H9 (cell line): ENCODE measurements around the gene FAM78A. TPM values are rescaled to one million over a fixed set of nuclear protein-coding genes. Genes with fewer than 3 reads are reported as not detected.
A peak's percentile ranks its signal among the peaks of the same experiment; 100 is the strongest.

Source experiments
- DNase-seq: peaks from one replicate; pipeline ENCODE4 v3.0.0-alpha.2; 2017
- H2AFZ ChIP-seq: one replicate; pipeline ENCODE4 v1.6.1; 2013; ENCODE audit warnings: mild to moderate bottlenecking, low read length, control low read depth, moderate library complexity
- H2AK5ac ChIP-seq: 2 replicates; pipeline ENCODE4 v1.6.1; 2013; ENCODE audit warnings: low read length, control low read depth, mixed read lengths; ENCODE audit not compliant: insufficient read length
- H2BK120ac ChIP-seq: one replicate; pipeline ENCODE4 v1.6.1; 2013; ENCODE audit warnings: low read depth, mild to moderate bottlenecking, low read length, control low read depth, inconsistent platforms; ENCODE audit not compliant: poor library complexity, severe bottlenecking
- H2BK12ac ChIP-seq: 2 replicates; pipeline ENCODE4 v1.6.1; 2013; ENCODE audit warnings: low read length, control low read depth, mixed read lengths, low read depth; ENCODE audit not compliant: insufficient read length
- H2BK15ac ChIP-seq: 2 replicates; pipeline ENCODE4 v1.6.1; 2013; ENCODE audit warnings: low read depth, low read length, control low read depth
- H2BK20ac ChIP-seq: one replicate; pipeline ENCODE4 v1.6.1; 2013; ENCODE audit warnings: low read depth, mild to moderate bottlenecking, low read length, control low read depth, inconsistent platforms; ENCODE audit not compliant: poor library complexity, severe bottlenecking
- H2BK5ac ChIP-seq: 2 replicates; pipeline ENCODE4 v1.6.1; 2013; ENCODE audit warnings: low read length, control low read depth, mixed read lengths; ENCODE audit not compliant: insufficient read length
- H3K14ac ChIP-seq: 2 replicates; pipeline ENCODE4 v1.6.1; 2013; ENCODE audit warnings: low read length, control low read depth; ENCODE audit not compliant: insufficient read depth
- H3K18ac ChIP-seq: 2 replicates; pipeline ENCODE4 v1.6.1; 2013; ENCODE audit warnings: low read depth, mild to moderate bottlenecking, mixed read lengths, low read length, control low read depth; ENCODE audit not compliant: insufficient read length
- H3K23ac ChIP-seq: 2 replicates; pipeline ENCODE4 v1.6.1; 2013; ENCODE audit warnings: low read length, control low read depth, mixed read lengths, low read depth; ENCODE audit not compliant: insufficient read length
- H3K23me2 ChIP-seq: 2 replicates; pipeline ENCODE4 v1.6.1; 2013; ENCODE audit warnings: low read depth, mild to moderate bottlenecking, mixed read lengths, low read length, control low read depth; ENCODE audit not compliant: insufficient read length, poor library complexity, severe bottlenecking
- H3K27ac ChIP-seq: 2 replicates; pipeline ENCODE4 v1.5.1; 2013; ENCODE audit warnings: low read length, control low read depth, mixed read lengths, low read depth; ENCODE audit not compliant: insufficient read length
- H3K27me3 ChIP-seq: 2 replicates; pipeline ENCODE4 v1.6.1; 2013; ENCODE audit warnings: low read length, control low read depth, inconsistent platforms; ENCODE audit not compliant: insufficient read depth
- H3K4ac ChIP-seq: 2 replicates; pipeline ENCODE4 v1.6.1; 2013; ENCODE audit warnings: low read depth, mild to moderate bottlenecking, control low read depth, inconsistent platforms, low read length, moderate library complexity
- H3K4me1 ChIP-seq: 2 replicates; pipeline ENCODE4 v1.6.1; 2013; ENCODE audit warnings: low read length, control low read depth, inconsistent platforms; ENCODE audit not compliant: insufficient read depth
- H3K4me2 ChIP-seq: 2 replicates; pipeline ENCODE4 v1.6.1; 2013; ENCODE audit warnings: low read length, control low read depth, mixed read lengths; ENCODE audit not compliant: insufficient read length, insufficient read depth
- H3K56ac ChIP-seq: 2 replicates; pipeline ENCODE4 v1.6.1; 2013; ENCODE audit warnings: low read depth, mild to moderate bottlenecking, mixed read lengths, low read length, control low read depth; ENCODE audit not compliant: insufficient read length
- H3K79me1 ChIP-seq: 2 replicates; pipeline ENCODE4 v1.6.1; 2013; ENCODE audit warnings: low read depth, mild to moderate bottlenecking, moderate library complexity, low read length, control low read depth, inconsistent platforms; ENCODE audit not compliant: insufficient read depth, poor library complexity, severe bottlenecking
- H3K79me2 ChIP-seq: 2 replicates; pipeline ENCODE4 v1.6.1; 2013; ENCODE audit warnings: low read length, control low read depth, inconsistent platforms; ENCODE audit not compliant: insufficient read depth
- H3K9ac ChIP-seq: 2 replicates; pipeline ENCODE4 v1.6.1; 2013; ENCODE audit warnings: low read length, control low read depth, mixed read lengths; ENCODE audit not compliant: insufficient read length; ENCODE audit errors: extremely low read depth
- H3K9me3 ChIP-seq: one replicate; pipeline ENCODE4 v1.6.1; 2013; ENCODE audit warnings: low read depth, low read length, inconsistent platforms; ENCODE audit not compliant: control insufficient read depth
- H3T11ph ChIP-seq: one replicate; pipeline ENCODE4 v1.6.1; 2013; ENCODE audit warnings: mild to moderate bottlenecking, low read length, control low read depth, inconsistent platforms
- H4K20me1 ChIP-seq: one replicate; pipeline ENCODE4 v1.6.1; 2013; ENCODE audit not compliant: control insufficient read depth, insufficient read length, insufficient read depth
- H4K5ac ChIP-seq: 2 replicates; pipeline ENCODE4 v1.6.1; 2013; ENCODE audit warnings: low read depth, mild to moderate bottlenecking, mixed read lengths, low read length, control low read depth; ENCODE audit not compliant: insufficient read length
- H4K8ac ChIP-seq: replicated peaks from 2 replicates; pipeline ENCODE4 v1.6.1; 2013; ENCODE audit warnings: low read length, control low read depth, mixed read lengths, low read depth; ENCODE audit not compliant: insufficient read length
- H4K91ac ChIP-seq: 2 replicates; pipeline ENCODE4 v1.6.1; 2013; ENCODE audit warnings: low read depth, mild to moderate bottlenecking, moderate library complexity, mixed read lengths, low read length, control low read depth; ENCODE audit not compliant: insufficient read length
- H3K27ac Mint-ChIP-seq, 3 experiments: 2 replicates in 2 of 3; 3 replicates in 1 of 3; pipeline ENCODE4 v1.8.0; 2020 to 2021; ENCODE audit warnings: mixed read lengths in 3 of 3, mild to moderate bottlenecking in 1 of 3, moderate library complexity in 1 of 3
- H3K27me3 Mint-ChIP-seq: 2 replicates; pipeline ENCODE4 v1.8.0; 2021; ENCODE audit warnings: low read depth, mild to moderate bottlenecking, moderate library complexity, mixed read lengths
- H3K36me3 Mint-ChIP-seq, 3 experiments: 2 replicates in 2 of 3; 3 replicates in 1 of 3; pipeline ENCODE4 v1.8.0; 2020 to 2021; ENCODE audit warnings: low read depth in 3 of 3, mixed read lengths in 3 of 3; ENCODE audit not compliant: insufficient read depth in 1 of 3
- H3K4me1 Mint-ChIP-seq, 2 experiments: 2 replicates each; pipeline ENCODE4 v1.8.0; 2020; ENCODE audit warnings: mixed read lengths in 2 of 2
- H3K4me3 Mint-ChIP-seq, 2 experiments: 2 replicates in 1 of 2; 3 replicates in 1 of 2; pipeline ENCODE4 v1.8.0; 2020 to 2021; ENCODE audit warnings: mild to moderate bottlenecking in 2 of 2, mixed read lengths in 2 of 2, moderate library complexity in 1 of 2
- H3K9me3 Mint-ChIP-seq, 2 experiments: 2 replicates in 1 of 2; 3 replicates in 1 of 2; pipeline ENCODE4 v1.8.0; 2020; ENCODE audit warnings: mild to moderate bottlenecking in 2 of 2, mixed read lengths in 2 of 2, moderate library complexity in 1 of 2
- WGBS: extraction: QIAGEN DNeasy Blood & Tissue Kit; methylation state at CpG from one replicate; pipeline ENCODE4 v1.1.7; 2013; ENCODE audit warnings: missing lambda C conversion rate, low lambda C conversion rate, mixed read lengths; ENCODE audit not compliant: insufficient read length; ENCODE audit errors: extremely low coverage; 5-methylcytosine and 5-hydroxymethylcytosine counted together
- total RNA-seq: library from RNA; stranded (reverse); gene quantifications from 2 replicates; pipeline ENCODE4 v1.2.1, GENCODE V29; 2021
- TF ChIP-seq, protein P1 (sequence below): fragments of 200-600 bp; sonication (generic); conservative IDR thresholded peaks from 3 replicates; pipeline ENCODE4 v1.8.0; 2021; ENCODE audit warnings: antibody characterized with exemption, mild to moderate bottlenecking

FAM78A gene
- total RNA-seq, 1 experiment from 2014 or later, result 1.9 TPM

DNA sequence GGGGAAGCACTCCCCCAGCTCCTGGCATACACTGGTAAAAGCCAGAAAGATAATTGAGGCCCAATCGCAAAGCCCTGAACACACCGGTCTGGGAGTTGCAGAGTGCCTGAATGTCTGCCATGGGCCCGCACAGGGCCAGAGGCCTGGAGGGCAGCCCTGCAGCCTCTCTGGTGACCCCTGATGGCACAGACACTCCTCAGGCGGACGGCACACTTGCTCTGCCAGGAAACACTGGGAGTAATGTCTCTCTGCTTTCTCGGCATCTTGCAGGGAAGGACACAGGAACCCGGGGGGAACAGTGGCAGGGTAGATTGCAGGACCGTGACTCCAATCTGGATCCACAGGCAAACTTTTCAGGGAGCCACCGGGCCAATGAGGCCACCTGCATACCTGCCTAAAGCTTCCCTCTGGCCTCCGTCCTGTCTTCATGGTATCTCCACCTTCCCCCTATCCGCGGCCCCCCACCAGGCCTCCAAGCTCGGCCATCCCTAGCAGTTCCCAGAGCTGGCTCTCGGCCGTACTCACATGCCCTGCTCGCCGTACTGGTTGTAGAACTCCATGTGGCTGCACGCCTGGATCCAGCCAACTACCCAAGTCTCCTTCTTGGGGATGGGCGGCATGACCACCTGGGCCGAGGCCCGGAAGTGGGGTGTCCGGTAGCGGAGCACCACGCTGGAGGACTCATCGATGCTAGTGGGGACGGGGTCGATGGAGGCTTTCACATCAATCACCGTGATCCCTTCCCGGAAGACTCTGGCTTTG lies 797 bp downstream of the FAM78A start:
- peak; percentile 77 for DNase-seq
- Histone ChIP-seq H2AFZ (no peak overlapping the region), H3K27me3 (peaks cover 6% of the 10 kb centered on the region; the same call in 1 of the 2 replicates), H3K4ac (no peak overlapping the region), H4K20me1 (no peaks in the 10 kb centered on the region), H4K8ac (no peak overlapping the region), H3K27ac (no peak overlapping the region), H3K23ac (no peak overlapping the region), H4K5ac (no peak overlapping the region), H4K91ac (no peak overlapping the region), H3K9ac (no peak overlapping the region), H2BK120ac (no peak overlapping the region), H3K9me3 (no peaks in the 10 kb centered on the region), H3K79me1 (no peaks in the 10 kb centered on the region), H2AK5ac (no peak overlapping the region), H3K4me2 (no peak overlapping the region), H3K18ac (no peak overlapping the region), H3K23me2 (peaks cover 6% of the 10 kb centered on the region), H3K56ac (no peak overlapping the region), H2BK20ac (no peak overlapping the region), H2BK12ac (no peak overlapping the region), H3K14ac (no peak overlapping the region), H2BK15ac (no peak overlapping the region), H3K4me1 (peaks cover 3% of the 10 kb centered on the region; the same call in 1 of the 2 replicates), H3K79me2 (no peaks in the 10 kb centered on the region), H3T11ph (no peak overlapping the region), H2BK5ac (no peak overlapping the region)
- Mint-ChIP-seq H3K4me1 (peaks cover 22 to 39% of the 10 kb centered on the region in 2 experiments), H3K27me3 (peaks cover 31% of the 10 kb centered on the region), H3K36me3 (no peaks in the 10 kb centered on the region), H3K4me3 (peak overlapping the region; percentile 46 to 79), H3K9me3 (no peaks in the 10 kb centered on the region), H3K27ac (no peak overlapping the region; a peak in 2 of 7 replicates)
- TF ChIP-seq, protein P1, sequence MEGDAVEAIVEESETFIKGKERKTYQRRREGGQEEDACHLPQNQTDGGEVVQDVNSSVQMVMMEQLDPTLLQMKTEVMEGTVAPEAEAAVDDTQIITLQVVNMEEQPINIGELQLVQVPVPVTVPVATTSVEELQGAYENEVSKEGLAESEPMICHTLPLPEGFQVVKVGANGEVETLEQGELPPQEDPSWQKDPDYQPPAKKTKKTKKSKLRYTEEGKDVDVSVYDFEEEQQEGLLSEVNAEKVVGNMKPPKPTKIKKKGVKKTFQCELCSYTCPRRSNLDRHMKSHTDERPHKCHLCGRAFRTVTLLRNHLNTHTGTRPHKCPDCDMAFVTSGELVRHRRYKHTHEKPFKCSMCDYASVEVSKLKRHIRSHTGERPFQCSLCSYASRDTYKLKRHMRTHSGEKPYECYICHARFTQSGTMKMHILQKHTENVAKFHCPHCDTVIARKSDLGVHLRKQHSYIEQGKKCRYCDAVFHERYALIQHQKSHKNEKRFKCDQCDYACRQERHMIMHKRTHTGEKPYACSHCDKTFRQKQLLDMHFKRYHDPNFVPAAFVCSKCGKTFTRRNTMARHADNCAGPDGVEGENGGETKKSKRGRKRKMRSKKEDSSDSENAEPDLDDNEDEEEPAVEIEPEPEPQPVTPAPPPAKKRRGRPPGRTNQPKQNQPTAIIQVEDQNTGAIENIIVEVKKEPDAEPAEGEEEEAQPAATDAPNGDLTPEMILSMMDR, result peak; percentile 54
- no CpG with 5 or more reads among the region's 29 CpGs for WGBS
